Adipocyte (in vitro differentiated cells): ENCODE data around the gene ESYT2.
A peak's percentile ranks its signal among the peaks of the same experiment; 100 is the strongest.
"Not testable (repeated sequence)": the region's sequence is repeated elsewhere in the genome, so short reads cannot be mapped to it uniquely, and the experiment has no call there.

Source experiments
- DNase-seq: peaks from one replicate; pipeline ENCODE4 v3.0.0-alpha.2; 2015; ENCODE audit warnings: low read depth
- H3K27me3 ChIP-seq: replicated peaks from 2 replicates; pipeline ENCODE4 v1.7.0; 2013; ENCODE audit warnings: mild to moderate bottlenecking, low read length, moderate library complexity; ENCODE audit not compliant: control insufficient read depth, insufficient read depth
- H3K36me3 ChIP-seq: 2 replicates; pipeline ENCODE4 v1.7.0; 2013; ENCODE audit warnings: low read length, mild to moderate bottlenecking, moderate library complexity; ENCODE audit not compliant: control insufficient read depth, insufficient read depth, severe bottlenecking
- H3K4me1 ChIP-seq: 2 replicates; pipeline ENCODE4 v1.7.0; 2013; ENCODE audit warnings: mild to moderate bottlenecking, low read length, moderate library complexity; ENCODE audit not compliant: control insufficient read depth, insufficient read depth
- H3K4me3 ChIP-seq: 2 replicates; pipeline ENCODE4 v1.7.0; 2013; ENCODE audit warnings: mild to moderate bottlenecking, low read length, moderate library complexity
- H3K9ac ChIP-seq: 2 replicates; pipeline ENCODE4 v1.7.0; 2013; ENCODE audit warnings: mild to moderate bottlenecking, low read length, moderate library complexity
- H3K9me3 ChIP-seq: 2 replicates; pipeline ENCODE4 v1.7.0; 2013; ENCODE audit warnings: mild to moderate bottlenecking, low read length, moderate library complexity; ENCODE audit not compliant: control insufficient read depth

ESYT2 gene

DNA sequence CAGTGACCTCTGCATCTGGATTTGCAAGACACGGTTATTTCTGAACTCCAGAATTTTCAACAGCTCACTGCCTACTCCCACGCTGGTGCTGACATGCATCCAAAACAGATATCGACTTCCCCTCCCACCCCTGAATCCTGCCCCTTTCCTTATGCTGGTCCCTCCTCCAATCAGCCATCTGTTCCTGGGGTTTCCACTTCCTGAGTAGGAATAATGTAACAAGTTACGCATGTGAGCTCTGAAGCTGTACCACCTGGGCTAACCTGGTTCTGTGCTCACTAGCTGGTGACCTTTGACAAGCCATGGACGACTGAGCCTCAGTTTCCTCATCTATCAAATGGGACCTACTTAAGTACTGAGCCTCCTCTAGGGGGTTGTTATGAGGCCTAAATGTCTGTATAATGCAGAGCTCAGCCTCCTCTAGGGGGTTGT, 123.0 kb downstream of the ESYT2 start:
- Histone ChIP-seq H3K9me3 (no peaks in the 10 kb centered on the region), H3K36me3 (no peaks in the 10 kb centered on the region), H3K4me3 (peak overlapping the region; percentile 94), H3K9ac (no peak overlapping the region), H3K4me1 (peaks cover 20% of the 10 kb centered on the region), H3K27me3 (no peaks in the 10 kb centered on the region)
- no peak for DNase-seq

GRCh38 chr7:158705234-158705850, 124.0 kb downstream of the ESYT2 start:
- H3K4me3 ChIP-seq, result peak overlapping the region; percentile 94
- DNase-seq, result peak; percentile 53

GRCh38 chr7:158704524-158705233, 124.6 kb downstream of the ESYT2 start, which contains the start of gene NCAPG2:
Gene NCAPG2, minus strand, starts transcription at chr7:158704804. Its CDS starts 2,905 bp downstream, at chr7:158701899.
- Histone ChIP-seq H3K4me1 (peaks cover 14% of the 10 kb centered on the region), H3K9ac (peak within 1 kb of the TSS; percentile 91), H3K4me3 (peak within 1 kb of the TSS; percentile 94), H3K36me3 (no peaks in the 10 kb centered on the region), H3K9me3 (no peaks in the 10 kb centered on the region), H3K27me3 (no peaks in the 10 kb centered on the region)
- DNase-seq, result peak; percentile 100

More at GRCh38 chr7:158705234-158705850, 124.0 kb downstream of the ESYT2 start:
- no peaks in the 10 kb centered on the region for H3K27me3 ChIP-seq
- no peaks in the 10 kb centered on the region for H3K36me3 ChIP-seq
- H3K9ac ChIP-seq, result peak overlapping the region; percentile 91
- peaks cover 14% of the 10 kb centered on the region for H3K4me1 ChIP-seq
- H3K9me3 ChIP-seq, result no peaks in the 10 kb centered on the region

GRCh38 chr7:158703679-158704523, 125.4 kb downstream of the ESYT2 start:
- Histone ChIP-seq H3K9ac (peak overlapping the region; percentile 91), H3K4me1 (peaks cover 14% of the 10 kb centered on the region), H3K4me3 (peak overlapping the region; percentile 94)
- not testable (repeated sequence) for H3K36me3 ChIP-seq, DNase-seq, H3K9me3 ChIP-seq, H3K27me3 ChIP-seq

GRCh38 chr7:158702944-158703343, 126.4 kb downstream of the ESYT2 start:
- peaks cover 14% of the 10 kb centered on the region for H3K4me1 ChIP-seq
- H3K27me3 ChIP-seq, result no peaks in the 10 kb centered on the region
- H3K36me3 ChIP-seq, result no peaks in the 10 kb centered on the region
- no peak overlapping the region for H3K9ac ChIP-seq
- DNase-seq, result no peak
- H3K9me3 ChIP-seq, result no peaks in the 10 kb centered on the region
- H3K4me3 ChIP-seq, result no peak overlapping the region

DNA sequence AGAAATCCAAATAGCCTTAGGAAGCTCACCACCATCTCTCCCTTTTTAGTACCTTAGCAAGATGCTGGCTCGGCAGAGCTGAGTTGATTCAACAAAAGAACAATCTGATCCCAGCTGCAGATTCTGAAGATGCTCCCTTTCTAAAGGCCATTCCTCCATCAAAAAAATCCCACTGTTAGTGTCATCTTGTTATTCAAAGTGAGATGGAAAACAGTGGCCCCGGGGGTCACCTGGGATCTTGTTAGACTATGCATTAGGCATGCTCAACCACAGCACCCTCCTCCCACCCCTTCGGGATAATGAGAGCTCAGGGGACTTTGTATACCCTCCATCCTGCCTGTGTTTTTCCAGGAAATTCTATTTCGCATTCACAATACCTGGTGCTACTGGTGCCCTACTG, 127.1 kb downstream of the ESYT2 start:
- H3K4me1 ChIP-seq, result peaks cover 14% of the 10 kb centered on the region
- H3K36me3 ChIP-seq, result no peaks in the 10 kb centered on the region
- no peaks in the 10 kb centered on the region for H3K9me3 ChIP-seq
- H3K27me3 ChIP-seq, result no peaks in the 10 kb centered on the region
- no peak overlapping the region for H3K9ac ChIP-seq
- DNase-seq, result no peak
- H3K4me3 ChIP-seq, result no peak overlapping the region

GRCh38 chr7:158700008-158700407, 129.3 kb downstream of the ESYT2 start:
- H3K4me1 ChIP-seq, result peaks cover 10% of the 10 kb centered on the region
- DNase-seq, result no peak
- H3K36me3 ChIP-seq, result no peaks in the 10 kb centered on the region
- H3K9ac ChIP-seq, result no peak overlapping the region
- H3K4me3 ChIP-seq, result no peak overlapping the region
- no peaks in the 10 kb centered on the region for H3K27me3 ChIP-seq
- no peaks in the 10 kb centered on the region for H3K9me3 ChIP-seq

- DNase-seq, result no peak
- H3K9ac ChIP-seq, result no peak overlapping the region
- no peaks in the 10 kb centered on the region for H3K36me3 ChIP-seq
- no peaks in the 10 kb centered on the region for H3K9me3 ChIP-seq
- H3K27me3 ChIP-seq, result no peaks in the 10 kb centered on the region
- H3K4me1 ChIP-seq, result peaks cover 10% of the 10 kb centered on the region
- H3K4me3 ChIP-seq, result no peak overlapping the region
Observed at GRCh38 chr7:158699341-158699740, 130.0 kb downstream of the ESYT2 start.

- Histone ChIP-seq H3K4me3 (no peak overlapping the region), H3K36me3 (no peaks in the 10 kb centered on the region), H3K9me3 (no peaks in the 10 kb centered on the region), H3K9ac (no peak overlapping the region), H3K27me3 (no peaks in the 10 kb centered on the region), H3K4me1 (peaks cover 8% of the 10 kb centered on the region)
- DNase-seq, result no peak
Observed at GRCh38 chr7:158698657-158699195, 130.6 kb downstream of the ESYT2 start.

DNA sequence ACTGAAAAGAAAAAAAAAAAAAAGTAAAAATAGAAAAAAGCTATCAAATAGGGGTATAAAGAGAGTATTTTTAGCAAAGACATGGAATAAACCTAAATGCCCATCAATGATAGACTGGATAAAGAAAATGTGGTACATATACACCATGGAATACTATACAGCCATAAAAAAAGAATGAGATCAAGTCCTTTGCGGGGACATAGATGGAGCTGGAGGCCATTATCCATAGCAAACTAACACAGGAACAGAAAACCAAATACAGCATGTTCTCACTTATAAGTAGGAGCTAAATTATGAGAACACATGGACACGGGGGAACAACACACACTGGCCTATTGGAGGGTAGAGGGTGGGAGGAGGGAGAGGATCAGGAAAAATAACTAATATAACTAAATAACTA, 131.7 kb downstream of the ESYT2 start:
- not testable (repeated sequence) for H3K36me3 ChIP-seq, DNase-seq, H3K9ac ChIP-seq, H3K4me3 ChIP-seq, H3K27me3 ChIP-seq, H3K4me1 ChIP-seq, H3K9me3 ChIP-seq
